Kidney (tissue), 14 donors: Measurements from ENCODE around the gene TRRAP. TPM values are rescaled to one million over a fixed set of nuclear protein-coding genes. Genes with fewer than 3 reads are reported as not detected.

ENCODE experiments used
- DNase-seq, 5 donors: peaks; one replicate each; pipeline ENCODE4 v3.0.0-alpha.2; 2013 to 2020
- FAIRE-seq: peaks from 2 replicates; lab custom pipeline; 2012; peaks lifted over from hg19 to GRCh38; lab: Jason Lieb, UNC
- H3K27ac ChIP-seq, 2 donors: one replicate each; pipeline ENCODE4 v1.7.0; 2013; ENCODE audit warnings: low read depth in 2 of 2, low read length in 2 of 2, inconsistent platforms in 1 of 2
- H3K27me3 ChIP-seq: one replicate; pipeline ENCODE4 v1.7.1; 2013; ENCODE audit warnings: low read length, inconsistent platforms; ENCODE audit not compliant: control insufficient read depth, insufficient read depth
- H3K36me3 ChIP-seq, 3 donors: one replicate each; pipeline versions ENCODE4 v1.7.0 to v1.7.1; 2013; ENCODE audit warnings: low read length in 3 of 3, control low read depth in 1 of 3, inconsistent platforms in 1 of 3; ENCODE audit not compliant: insufficient read depth in 3 of 3, control insufficient read depth in 2 of 3
- H3K4me1 ChIP-seq, 3 donors: one replicate each; pipeline versions ENCODE4 v1.7.0 to v1.7.1; 2013; ENCODE audit warnings: low read length in 3 of 3, inconsistent platforms in 1 of 3, low read depth in 1 of 3; ENCODE audit not compliant: control insufficient read depth in 2 of 3, insufficient read depth in 2 of 3
- H3K4me3 ChIP-seq, 3 donors: one replicate each; pipeline versions ENCODE4 v1.7.0 to v1.8.1; 2013; ENCODE audit warnings: low read length in 3 of 3, control low read depth in 1 of 3, inconsistent platforms in 1 of 3
- H3K9ac ChIP-seq, 3 donors: one replicate each; pipeline versions ENCODE4 v1.7.0 to v1.7.1; 2013; ENCODE audit warnings: low read length in 3 of 3, control low read depth in 1 of 3, inconsistent platforms in 1 of 3
- H3K9me3 ChIP-seq, 3 donors: one replicate each; pipeline versions ENCODE4 v1.7.0 to v1.7.1; 2013; ENCODE audit warnings: low read length in 3 of 3, control low read depth in 1 of 3, inconsistent platforms in 1 of 3; ENCODE audit not compliant: control insufficient read depth in 2 of 3, insufficient read depth in 1 of 3
- CTCF ChIP-seq: IDR thresholded peaks from 3 replicates; pipeline ENCODE4 v1.5.1; 2012; ENCODE audit warnings: mild to moderate bottlenecking, moderate library complexity, borderline replicate concordance; ENCODE audit not compliant: insufficient read depth; ENCODE audit errors: extremely low read depth
- intact Hi-C: fragments of 100-400 bp; cut with DNase I; formaldehyde crosslinking; loops from one replicate; pipeline ENCODE4 v1.11.1; 2022
- polyA plus RNA-seq: library from polyadenylated mRNA; stranded (reverse); fragments of 350-450 nt; fragmentation: Illumina TruSeq; extraction: RNeasy Lipid Tissue Mini Kit (QIAGEN cat#74804); gene quantifications from one replicate; pipeline ENCODE4 v1.2.3, GENCODE V29; 2014; ENCODE audit warnings: low read depth, low replicate concordance; ENCODE audit not compliant: insufficient read depth
- total RNA-seq: library from RNA; stranded (reverse); fragmentation: NEBNext Ultra II Directional; extraction: Animal tissue kit (Norgen Biotek cat#: 25700); gene quantifications from one replicate; pipeline ENCODE4 v1.2.1, GENCODE V29; 2021
- donor health status: control.
- donor health status: control.
- donor health status: control.
- donor health status: control.
- donor health status: control.
- donor health status: DM: yes; HTN: yes; CAD: no.
- donor health status: Normal renal cell carcinoma (clear cell type).

TRRAP gene
- total and polyA plus RNA-seq, 2 donors from 2014 or later = 7.0 to 47.7 TPM

- H3K9me3 ChIP-seq = no peaks in the 10 kb centered on the region
- H3K4me3 ChIP-seq = no peak overlapping the region
- no peak for TF ChIP-seq CTCF
- DNase-seq = no peak
- peaks cover 2 to 11% (median 3%) of the 10 kb centered on the region in 3 donors for H3K36me3 ChIP-seq
- no peaks in the 10 kb centered on the region for H3K4me1 ChIP-seq
- intact Hi-C loops = no loop called here
- no peak overlapping the region for H3K27ac ChIP-seq
- H3K9ac ChIP-seq = no peak overlapping the region
- no peak for FAIRE-seq
- H3K27me3 ChIP-seq = no peaks in the 10 kb centered on the region
Observed at GRCh38 chr7:99020413-99020715, 142.0 kb downstream of the TRRAP start.

GRCh38 chr7:99021941-99022560 lies 143.7 kb downstream of the TRRAP start:
- no peaks in the 10 kb centered on the region for H3K27me3 ChIP-seq
- intact Hi-C loops = no loop called here
- FAIRE-seq (no peak), DNase-seq (no peak)
- H3K9me3 ChIP-seq = no peaks in the 10 kb centered on the region
- no peak for TF ChIP-seq CTCF
- H3K4me3 ChIP-seq = no peak overlapping the region
- peaks cover 0 to 11% (median 0%) of the 10 kb centered on the region in 3 donors for H3K36me3 ChIP-seq
- no peak overlapping the region for H3K9ac ChIP-seq
- no peaks in the 10 kb centered on the region for H3K4me1 ChIP-seq
- no peak overlapping the region for H3K27ac ChIP-seq

- H3K9me3 ChIP-seq = no peaks in the 10 kb centered on the region
- intact Hi-C loops = no loop called here
- H3K9ac ChIP-seq = no peak overlapping the region
- no peak for TF ChIP-seq CTCF
- H3K4me3 ChIP-seq = peak overlapping the region in 1 of 3 donors; percentile 2
- DNase-seq = peak in 1 of 5 donors; percentile 27
- H3K27me3 ChIP-seq = no peaks in the 10 kb centered on the region
- peaks cover 0 to 25% (median 2%) of the 10 kb centered on the region in 3 donors for H3K36me3 ChIP-seq
- FAIRE-seq = peak; percentile 15
- no peak overlapping the region for H3K27ac ChIP-seq
- H3K4me1 ChIP-seq = no peaks in the 10 kb centered on the region
Observed at GRCh38 chr7:99024066-99024465, 145.7 kb downstream of the TRRAP start.

- Histone ChIP-seq H3K4me3 (no peak overlapping the region), H3K9ac (no peak overlapping the region), H3K27ac (no peak overlapping the region), H3K9me3 (no peaks in the 10 kb centered on the region), H3K4me1 (peaks cover 0 to 5% (median 0%) of the 10 kb centered on the region in 3 donors), H3K36me3 (peaks cover 0 to 43% (median 23%) of the 10 kb centered on the region in 3 donors), H3K27me3 (no peaks in the 10 kb centered on the region)
- no peak for DNase-seq
- no peak for TF ChIP-seq CTCF
- peak; percentile 8 for FAIRE-seq
- intact Hi-C loops = no loop called here
Observed at GRCh38 chr7:99027241-99027640, 148.9 kb downstream of the TRRAP start.
